ENCODE results near the gene GPAM. TPM values are rescaled to one million over a fixed set of nuclear protein-coding genes. Genes with fewer than 3 reads are reported as not detected.

The GPAM gene
- total RNA-seq, 1 experiment from 2014 or later: 16.0 TPM

- peaks cover 0 to 9% of the 10 kb centered on the region in 2 experiments; a peak in 2 of 4 replicates for H3K4me1 Mint-ChIP-seq
- no peak overlapping the region for H3K9ac ChIP-seq (ENCODE audit: extremely low read depth, insufficient read length, low read length)
- no peaks in the 10 kb centered on the region for H3K23me2 ChIP-seq (ENCODE audit: insufficient read length, low read depth, low read length, poor library complexity, severe bottlenecking)
- no peak overlapping the region for H2BK15ac ChIP-seq (ENCODE audit: low read depth, low read length)
- no peak overlapping the region for H3K27ac ChIP-seq (ENCODE audit: insufficient read length, low read depth, low read length)
- H3K4me3 Mint-ChIP-seq: no peak overlapping the region
- H4K91ac ChIP-seq (ENCODE audit: insufficient read length, low read depth, low read length): no peak overlapping the region
- H3K27me3 ChIP-seq (ENCODE audit: insufficient read depth, low read length): no peaks in the 10 kb centered on the region
- H2BK5ac ChIP-seq (ENCODE audit: insufficient read length, low read length): no peak overlapping the region
- no peak overlapping the region for H2BK12ac ChIP-seq (ENCODE audit: insufficient read length, low read depth, low read length)
- H3K9me3 ChIP-seq (ENCODE audit: control insufficient read depth, low read depth, low read length): no peaks in the 10 kb centered on the region
- H2AFZ ChIP-seq (ENCODE audit: low read length): no peak overlapping the region
- H3K4me1 ChIP-seq (ENCODE audit: insufficient read depth, low read length): no peaks in the 10 kb centered on the region
- no peak overlapping the region for H3K18ac ChIP-seq (ENCODE audit: insufficient read length, low read depth, low read length)
- no peak overlapping the region for H3K27ac Mint-ChIP-seq
- H3K9me3 Mint-ChIP-seq: peaks cover 2 to 3% of the 10 kb centered on the region in 2 experiments; a peak in 1 of 5 replicates
- no peak overlapping the region for H3K4ac ChIP-seq (ENCODE audit: low read depth, low read length)
- no peak overlapping the region for H2BK20ac ChIP-seq (ENCODE audit: low read depth, low read length, poor library complexity, severe bottlenecking)
- H3K56ac ChIP-seq (ENCODE audit: insufficient read length, low read depth, low read length): no peak overlapping the region
- no peaks in the 10 kb centered on the region; the same call in 1 of the 2 replicates for H3K27me3 Mint-ChIP-seq (ENCODE audit: low read depth)
- no peak for DNase-seq
- H3T11ph ChIP-seq (ENCODE audit: low read length): no peak overlapping the region
- no peak overlapping the region for H4K8ac ChIP-seq (replicated peaks; ENCODE audit: insufficient read length, low read depth, low read length)
- no peaks in the 10 kb centered on the region for H3K79me1 ChIP-seq (ENCODE audit: insufficient read depth, low read depth, low read length, poor library complexity, severe bottlenecking)
- H3K36me3 Mint-ChIP-seq (ENCODE audit: insufficient read depth in 1 of 3, low read depth in 3 of 3): no peaks in the 10 kb centered on the region; a peak in 1 of 7 replicates
- WGBS (ENCODE audit: extremely low coverage, insufficient read length, low lambda C conversion rate): no CpG with 5 or more reads among the region's 4 CpGs
- H3K14ac ChIP-seq (ENCODE audit: insufficient read depth, low read length): no peak overlapping the region
- no peaks in the 10 kb centered on the region for H3K79me2 ChIP-seq (ENCODE audit: insufficient read depth, low read length)
- TF ChIP-seq CTCF (conservative IDR thresholded peaks at IDR 0.05): no peak
- H2BK120ac ChIP-seq (ENCODE audit: low read depth, low read length, poor library complexity, severe bottlenecking): no peak overlapping the region
- H2AK5ac ChIP-seq (ENCODE audit: insufficient read length, low read length): no peak overlapping the region
- H3K23ac ChIP-seq (ENCODE audit: insufficient read length, low read depth, low read length): no peak overlapping the region
- no peak overlapping the region for H4K5ac ChIP-seq (ENCODE audit: insufficient read length, low read depth, low read length)
- no peaks in the 10 kb centered on the region for H4K20me1 ChIP-seq (ENCODE audit: control insufficient read depth, insufficient read depth, insufficient read length)
- H3K4me2 ChIP-seq (ENCODE audit: insufficient read depth, insufficient read length, low read length): no peak overlapping the region
Measured at GRCh38 chr10:112210666-112211065, 27.1 kb upstream of the GPAM start.

All from H9 (cell line).